GM12878 (cell line): ENCODE measurements around the gene RIMBP2.

Experiments
- CTCF ChIP-seq, 3 experiments: IDR thresholded peaks in 2 of 3; conservative IDR thresholded peaks in 1 of 3; 2 replicates each; pipeline ENCODE4 v1.5.1; 2011; ENCODE audit warnings: low read depth in 3 of 3, low read length in 3 of 3, mild to moderate bottlenecking in 3 of 3, control low read depth in 2 of 3, moderate library complexity in 2 of 3, inconsistent platforms in 1 of 3, mixed read lengths in 1 of 3; ENCODE audit not compliant: control insufficient read depth in 2 of 3, insufficient read depth in 1 of 3; ENCODE audit errors: extremely low read depth in 1 of 3
- TF ChIP-seq, protein P1 (sequence below): IDR thresholded peaks from 2 replicates; pipeline ENCODE4 v1.6.1; 2011; ENCODE audit warnings: borderline replicate concordance, low read depth, mild to moderate bottlenecking, moderate library complexity, mixed read lengths, low read length; ENCODE audit not compliant: insufficient read depth; ENCODE audit errors: extremely low read length

DNA sequence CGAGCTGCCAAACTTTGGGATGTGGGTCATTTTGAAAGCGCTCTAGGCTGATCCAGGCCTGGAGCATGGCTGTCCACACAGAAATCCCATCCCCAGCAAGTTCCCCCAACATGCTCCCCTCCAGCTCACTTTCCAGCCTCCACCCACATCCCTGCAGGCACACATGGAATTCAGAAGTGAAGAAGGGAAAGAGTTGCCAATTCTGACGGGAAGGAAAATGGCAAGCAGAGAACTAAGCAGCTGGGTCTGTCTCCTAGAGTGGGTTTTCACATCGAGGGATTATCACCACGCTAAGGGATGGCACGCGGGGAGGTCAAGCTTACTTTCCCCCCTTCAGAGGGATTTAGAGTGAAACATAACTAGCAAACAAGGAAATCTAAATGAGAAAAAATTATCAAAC is 142.3 kb downstream of the RIMBP2 start:
- TF ChIP-seq, protein P1, sequence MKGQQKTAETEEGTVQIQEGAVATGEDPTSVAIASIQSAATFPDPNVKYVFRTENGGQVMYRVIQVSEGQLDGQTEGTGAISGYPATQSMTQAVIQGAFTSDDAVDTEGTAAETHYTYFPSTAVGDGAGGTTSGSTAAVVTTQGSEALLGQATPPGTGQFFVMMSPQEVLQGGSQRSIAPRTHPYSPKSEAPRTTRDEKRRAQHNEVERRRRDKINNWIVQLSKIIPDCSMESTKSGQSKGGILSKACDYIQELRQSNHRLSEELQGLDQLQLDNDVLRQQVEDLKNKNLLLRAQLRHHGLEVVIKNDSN = no peak
- TF ChIP-seq CTCF (IDR thresholded peaks at IDR 0.05 in 2 of 3, conservative IDR thresholded peaks at IDR 0.05 in 1 of 3; ENCODE audit: control insufficient read depth in 2 of 3, extremely low read depth in 1 of 3, insufficient read depth in 1 of 3, low read depth in 3 of 3, low read length in 3 of 3) = no peak
